Activated CD4-positive, alpha-beta T cell treated with anti-CD3 and anti-CD28 coated beads, Interleukin-2, amount 10 ng/mL, durations not matched to agents 7 days and 5 days (primary cell): Measurements from ENCODE around the gene PROP1. TPM values are rescaled to one million over a fixed set of nuclear protein-coding genes. Genes with fewer than 3 reads are reported as not detected.
"Not testable (repeated sequence)": the region's sequence is repeated elsewhere in the genome, so short reads cannot be mapped to it uniquely, and the experiment has no call there.

Source experiments
- CTCF ChIA-PET: fragments of 350-600 bp; sonication (Branson Sonifier 250); formaldehyde crosslinking; loops from one replicate; lab custom pipeline; 2021; ENCODE audit warnings: antibody characterized with exemption; lab: Charles Lee
- POLR2A ChIA-PET: fragments of 350-600 bp; sonication (Branson Sonifier 250); formaldehyde crosslinking; loops from one replicate; lab custom pipeline; 2021; ENCODE audit warnings: antibody characterized with exemption; lab: Charles Lee
- DNase-seq: peaks from one replicate; pipeline ENCODE4 v3.0.0-alpha.2; 2020
- H3K27ac Mint-ChIP-seq: one replicate; pipeline ENCODE4 v1.8.0; 2021; ENCODE audit warnings: mild to moderate bottlenecking, moderate library complexity, mixed read lengths
- H3K27me3 Mint-ChIP-seq: one replicate; pipeline ENCODE4 v1.8.0; 2021; ENCODE audit warnings: mixed read lengths
- H3K36me3 Mint-ChIP-seq: one replicate; pipeline ENCODE4 v1.8.0; 2021; ENCODE audit warnings: low read depth, mixed read lengths
- H3K4me1 Mint-ChIP-seq: one replicate; pipeline ENCODE4 v1.8.0; 2021; ENCODE audit warnings: mixed read lengths
- H3K4me3 Mint-ChIP-seq: one replicate; pipeline ENCODE4 v1.8.0; 2021; ENCODE audit warnings: mild to moderate bottlenecking, moderate library complexity, mixed read lengths
- H3K9me3 Mint-ChIP-seq: one replicate; pipeline ENCODE4 v1.8.0; 2021; ENCODE audit warnings: mixed read lengths
- total RNA-seq, 2 experiments: library from RNA; stranded (reverse); gene quantifications; one replicate each; pipeline ENCODE4 v1.2.3, GENCODE V29; 2021

The PROP1 gene
- total RNA-seq, 2 experiments from 2014 or later, result not detected

DNA sequence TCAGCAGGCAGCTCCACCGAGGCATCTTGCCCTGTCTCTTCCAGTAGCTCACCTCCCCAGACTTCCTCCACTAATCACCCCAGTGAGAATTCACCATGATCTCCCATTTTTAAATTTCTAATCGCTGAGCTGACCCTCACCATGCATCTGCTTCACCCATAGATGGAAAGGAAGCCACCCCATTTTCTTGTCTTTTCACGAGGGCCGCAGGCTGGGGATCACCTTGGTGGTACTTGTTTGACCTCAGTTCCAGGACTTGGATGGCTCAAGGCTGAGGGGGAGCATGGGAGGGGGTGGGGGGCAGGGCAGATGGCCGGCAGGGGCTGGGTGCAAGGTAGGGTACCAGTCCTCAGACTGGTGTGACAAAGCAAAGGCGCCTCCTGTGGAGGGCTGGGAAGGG, 3.6 kb downstream of the PROP1 start:
- ChIA-PET POLR2A (no interaction called here), CTCF (no interaction called here)
- H3K4me1 Mint-ChIP-seq, result no peaks in the 10 kb centered on the region
- no peaks in the 10 kb centered on the region for H3K36me3 Mint-ChIP-seq
- no peaks in the 10 kb centered on the region for H3K9me3 Mint-ChIP-seq
- DNase-seq, result no peak
- no peak overlapping the region for H3K27ac Mint-ChIP-seq
- peaks cover 26% of the 10 kb centered on the region for H3K27me3 Mint-ChIP-seq
- H3K4me3 Mint-ChIP-seq, result no peak overlapping the region

DNA sequence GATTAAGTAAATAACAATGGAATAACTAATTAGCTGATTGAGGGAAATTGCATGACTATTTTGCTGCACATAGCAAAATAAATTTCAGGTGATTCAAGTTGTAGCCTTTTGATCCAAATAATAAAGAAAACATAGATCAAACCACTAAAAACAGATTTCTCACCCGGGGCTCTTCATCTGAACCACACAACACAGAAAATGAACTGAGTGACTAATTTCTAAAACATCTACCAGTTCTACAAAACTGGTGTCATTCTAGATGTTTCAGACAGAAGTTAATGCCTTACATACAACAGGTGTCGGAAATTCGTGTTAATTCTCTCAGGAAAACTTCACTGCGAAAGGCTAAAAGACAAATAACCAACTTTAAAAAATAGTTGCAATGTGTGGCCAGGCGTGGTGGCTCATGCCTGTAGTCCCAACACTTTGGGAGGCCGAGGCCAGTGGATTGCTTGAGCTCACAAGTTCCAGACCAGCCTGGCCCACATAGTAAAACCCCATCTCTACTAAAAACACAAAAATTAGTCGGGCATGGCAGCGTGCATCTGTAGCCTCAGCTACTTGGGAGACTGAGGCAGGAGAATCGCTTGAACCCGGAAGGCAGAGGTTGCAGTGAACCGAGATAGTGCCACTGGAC, 6.9 kb downstream of the PROP1 start:
- H3K9me3 Mint-ChIP-seq, result no peaks in the 10 kb centered on the region
- H3K4me1 Mint-ChIP-seq, result peaks cover 3% of the 10 kb centered on the region
- ChIA-PET POLR2A (no interaction called here), CTCF (interaction anchor here (0.7 kb wide), 1 partner anchor 549 kb away, joined by 3 read pairs; no protein-coding TSS in a partner anchor)
- H3K27ac Mint-ChIP-seq, result no peak overlapping the region
- H3K27me3 Mint-ChIP-seq, result peaks cover 38% of the 10 kb centered on the region
- H3K36me3 Mint-ChIP-seq, result no peaks in the 10 kb centered on the region
- no peak for DNase-seq
- no peak overlapping the region for H3K4me3 Mint-ChIP-seq

DNA sequence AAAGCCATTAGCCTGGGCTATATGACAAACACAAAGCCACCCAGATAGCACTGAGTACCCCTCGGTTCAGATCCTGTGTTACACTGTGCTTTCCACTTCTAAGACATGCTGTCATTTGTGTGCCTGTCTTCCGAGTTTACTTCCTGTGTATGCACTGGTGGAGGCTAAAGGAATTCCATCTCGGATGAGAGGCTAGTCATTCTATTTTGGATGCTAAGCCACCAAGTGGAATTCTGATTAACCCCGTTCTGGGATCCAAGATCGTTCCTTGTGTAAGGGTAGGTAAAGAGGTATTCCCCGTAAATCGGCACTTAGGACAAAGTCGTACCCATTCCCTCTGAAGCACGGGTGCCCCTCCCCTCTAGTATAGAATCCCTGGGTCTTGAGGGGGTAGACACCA, 8.7 kb downstream of the PROP1 start:
- Mint-ChIP-seq H3K4me3 (no peak overlapping the region), H3K27me3 (peaks cover 51% of the 10 kb centered on the region), H3K36me3 (no peaks in the 10 kb centered on the region), H3K4me1 (peaks cover 3% of the 10 kb centered on the region), H3K9me3 (no peaks in the 10 kb centered on the region), H3K27ac (no peak overlapping the region)
- DNase-seq, result no peak
- ChIA-PET CTCF (interaction anchor here (0.7 kb wide), 1 partner anchor 15 kb away, joined by 3 read pairs; no protein-coding TSS in a partner anchor), POLR2A (no interaction called here)

DNA sequence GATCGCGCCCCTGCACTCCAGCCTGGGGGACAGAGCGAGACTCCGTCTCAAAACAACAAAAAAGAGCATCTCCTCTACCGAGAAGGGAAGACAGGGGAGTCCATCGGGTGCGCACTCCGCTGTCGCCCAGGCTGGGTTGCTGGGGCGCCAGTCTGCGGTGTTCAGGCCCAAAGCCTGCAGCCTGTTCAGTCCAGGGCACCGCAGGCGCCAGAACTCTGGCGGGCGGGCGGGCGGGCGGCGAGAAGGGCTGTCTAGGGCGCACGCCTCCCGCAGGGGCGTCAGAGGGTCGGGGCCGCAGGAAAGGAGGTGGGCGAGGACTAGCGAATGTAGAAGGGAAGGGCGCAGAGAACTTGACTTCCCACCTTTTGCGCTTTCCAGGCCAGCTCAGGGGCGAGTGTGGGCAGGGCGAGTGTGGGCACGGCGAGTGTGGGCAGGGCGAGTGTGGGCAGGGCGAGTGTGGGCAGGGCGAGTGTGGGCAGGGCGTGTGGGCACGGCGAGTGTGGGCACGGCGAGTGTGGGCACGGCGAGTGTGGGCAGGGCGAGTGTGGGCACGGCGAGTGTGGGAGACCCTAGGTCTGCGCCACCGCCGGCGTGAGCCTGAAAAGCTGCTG, 10.5 kb downstream of the PROP1 start:
- peaks cover 56% of the 10 kb centered on the region for H3K27me3 Mint-ChIP-seq

DNA sequence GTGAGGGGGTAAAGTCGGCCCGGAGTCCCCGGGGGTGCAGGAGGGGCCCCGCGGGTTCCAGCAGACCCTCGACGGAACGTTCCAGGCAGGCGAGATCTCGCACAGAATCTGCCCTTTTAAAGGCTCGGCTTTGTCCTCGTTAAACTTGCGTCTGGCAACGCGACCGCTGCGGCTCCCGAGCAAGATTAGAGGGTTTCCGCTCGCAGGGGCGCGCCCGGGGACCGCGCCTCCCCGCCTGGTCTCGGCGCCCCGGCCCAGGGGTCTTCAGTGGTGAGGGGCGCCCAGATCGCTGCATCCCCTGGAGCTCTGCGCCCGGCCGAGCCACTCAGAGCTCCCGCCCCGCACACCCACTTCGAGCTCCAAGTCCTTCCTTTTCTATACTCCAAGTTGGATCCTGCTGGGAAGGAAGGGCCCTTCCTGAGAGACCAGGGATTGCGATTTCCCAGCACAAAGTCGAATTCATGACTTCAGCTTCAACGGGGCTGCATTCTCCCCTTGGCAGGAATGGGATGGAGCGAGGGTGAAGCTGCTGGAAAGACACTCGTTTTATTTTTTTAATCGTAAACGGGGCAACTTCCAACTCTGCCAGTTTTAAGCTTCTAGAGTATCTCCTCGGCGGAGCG, 11.3 kb downstream of the PROP1 start:
- H3K27ac Mint-ChIP-seq, result no peak overlapping the region
- DNase-seq, result no peak
- H3K27me3 Mint-ChIP-seq, result peaks cover 56% of the 10 kb centered on the region
- H3K9me3 Mint-ChIP-seq, result peaks cover 3% of the 10 kb centered on the region
- no peaks in the 10 kb centered on the region for H3K36me3 Mint-ChIP-seq
- CTCF ChIA-PET, result no interaction called here
- H3K4me3 Mint-ChIP-seq, result no peak overlapping the region
- peaks cover 3% of the 10 kb centered on the region for H3K4me1 Mint-ChIP-seq
- POLR2A ChIA-PET, result no interaction called here

More for the DNA sequence above, 10.5 kb downstream of the PROP1 start:
- Mint-ChIP-seq H3K4me3 (no peak overlapping the region), H3K4me1 (peaks cover 3% of the 10 kb centered on the region), H3K27ac (no peak overlapping the region), H3K9me3 (no peaks in the 10 kb centered on the region), H3K36me3 (no peaks in the 10 kb centered on the region)
- DNase-seq, result no peak
- CTCF ChIA-PET, result no interaction called here
- POLR2A ChIA-PET, result no interaction called here

DNA sequence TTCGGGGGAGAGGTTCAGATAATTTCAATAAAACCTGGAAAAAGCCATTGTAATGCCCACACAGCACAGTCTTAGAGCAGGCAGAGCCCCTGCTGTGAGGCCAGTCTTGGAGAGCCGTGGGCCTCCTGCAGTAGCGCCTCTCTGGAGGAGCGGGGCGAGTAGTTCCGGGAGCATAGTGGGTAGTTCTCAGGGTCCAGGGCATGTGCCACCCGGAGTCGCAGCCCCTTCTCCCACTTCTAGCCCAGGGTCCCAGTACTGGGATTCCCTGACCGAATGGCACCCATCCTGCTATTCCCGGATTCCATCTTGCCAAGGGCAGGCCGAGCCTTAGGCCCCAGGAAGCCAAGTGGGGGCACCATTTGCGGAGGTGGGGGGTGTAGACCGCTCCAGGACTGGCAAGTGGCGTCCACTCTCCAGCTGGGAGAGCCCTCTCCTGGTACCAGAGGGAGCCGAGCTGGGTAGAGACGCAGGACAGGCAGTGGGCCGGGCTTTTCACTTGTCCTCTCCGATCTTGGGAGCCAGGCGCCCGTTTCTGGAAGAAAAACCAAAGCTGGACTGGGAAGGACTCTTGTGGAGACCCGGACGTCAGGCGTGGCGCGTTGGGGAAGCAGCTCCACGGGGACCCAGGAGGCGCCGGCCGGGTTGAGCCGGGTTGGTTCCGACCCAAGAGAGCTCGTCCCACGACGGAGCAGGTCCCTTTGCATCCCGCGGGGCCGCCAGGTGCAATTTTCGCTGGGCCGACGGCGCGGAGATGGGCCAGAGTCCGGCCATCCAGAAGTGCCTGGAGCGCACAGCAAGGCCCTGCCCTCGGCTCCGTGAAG, 12.1 kb downstream of the PROP1 start:
- peaks cover 55% of the 10 kb centered on the region for H3K27me3 Mint-ChIP-seq

DNA sequence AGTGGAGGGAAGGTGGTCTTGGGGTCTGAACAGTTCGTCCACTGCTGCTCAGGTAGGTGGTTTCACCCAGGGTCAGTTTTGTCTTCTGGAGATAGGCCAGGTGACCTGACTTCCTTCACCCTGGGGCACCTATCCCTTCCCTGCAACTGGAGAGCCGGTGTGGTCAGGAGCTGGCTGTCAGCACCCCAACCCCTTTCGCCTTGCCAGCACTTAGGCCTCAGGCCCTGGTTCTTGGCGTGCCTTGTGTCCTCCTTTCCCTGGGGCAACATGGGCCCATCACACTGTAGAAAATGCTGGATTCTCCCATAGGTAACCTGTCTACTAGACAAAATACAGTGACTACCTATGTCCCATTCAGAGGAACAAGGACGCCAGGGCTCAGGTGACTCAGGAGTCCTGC, 13.1 kb downstream of the PROP1 start:
- ChIA-PET POLR2A (no interaction called here), CTCF (no interaction called here)
- Mint-ChIP-seq H3K27me3 (peaks cover 55% of the 10 kb centered on the region), H3K9me3 (peaks cover 3% of the 10 kb centered on the region), H3K4me1 (peaks cover 3% of the 10 kb centered on the region), H3K36me3 (no peaks in the 10 kb centered on the region), H3K4me3 (no peak overlapping the region), H3K27ac (no peak overlapping the region)
- no peak for DNase-seq

More for the DNA sequence above, 12.1 kb downstream of the PROP1 start:
- POLR2A ChIA-PET, result no interaction called here
- H3K4me3 Mint-ChIP-seq, result no peak overlapping the region
- peaks cover 3% of the 10 kb centered on the region for H3K9me3 Mint-ChIP-seq
- H3K4me1 Mint-ChIP-seq, result peaks cover 3% of the 10 kb centered on the region
- CTCF ChIA-PET, result no interaction called here
- DNase-seq, result no peak
- H3K36me3 Mint-ChIP-seq, result no peaks in the 10 kb centered on the region
- no peak overlapping the region for H3K27ac Mint-ChIP-seq

DNA sequence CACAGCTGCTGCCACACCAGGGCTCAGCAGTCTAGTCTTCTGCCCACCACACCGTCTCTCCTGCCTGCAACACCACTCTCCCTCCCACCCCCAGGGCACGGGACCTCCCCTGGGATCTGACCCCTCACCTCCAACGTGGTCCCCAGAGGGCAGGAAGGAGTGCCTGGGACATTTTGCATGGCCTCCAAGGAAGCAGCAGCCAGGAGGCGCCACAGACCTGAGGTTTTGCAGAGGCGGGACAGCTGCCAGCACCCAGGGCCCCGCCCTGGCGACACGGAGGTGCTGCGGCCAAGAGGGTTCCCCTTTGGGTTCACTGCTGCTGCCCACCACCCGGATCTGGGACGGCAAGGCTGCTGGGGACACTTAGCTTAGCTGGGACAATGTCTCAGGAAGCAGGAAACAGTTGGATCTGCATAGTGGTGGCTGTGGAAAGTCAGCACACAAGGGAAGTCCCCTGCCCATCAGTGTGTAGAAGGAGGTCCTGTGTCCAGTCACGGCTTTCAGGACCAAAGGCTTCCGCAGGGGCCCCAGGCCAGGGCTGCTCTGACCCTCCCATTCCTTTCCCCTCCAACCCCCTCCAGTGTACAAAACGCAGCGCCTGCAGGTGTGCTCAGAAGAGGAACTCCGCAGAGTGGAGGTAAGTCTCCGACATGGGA, 13.8 kb downstream of the PROP1 start:
- DNase-seq, result peak; percentile 12
- ChIA-PET CTCF (no interaction called here), POLR2A (no interaction called here)
- no peak overlapping the region for H3K27ac Mint-ChIP-seq
- peaks cover 3% of the 10 kb centered on the region for H3K4me1 Mint-ChIP-seq
- H3K27me3 Mint-ChIP-seq, result peaks cover 52% of the 10 kb centered on the region
- no peaks in the 10 kb centered on the region for H3K36me3 Mint-ChIP-seq
- H3K4me3 Mint-ChIP-seq, result no peak overlapping the region
- peaks cover 3% of the 10 kb centered on the region for H3K9me3 Mint-ChIP-seq

DNA sequence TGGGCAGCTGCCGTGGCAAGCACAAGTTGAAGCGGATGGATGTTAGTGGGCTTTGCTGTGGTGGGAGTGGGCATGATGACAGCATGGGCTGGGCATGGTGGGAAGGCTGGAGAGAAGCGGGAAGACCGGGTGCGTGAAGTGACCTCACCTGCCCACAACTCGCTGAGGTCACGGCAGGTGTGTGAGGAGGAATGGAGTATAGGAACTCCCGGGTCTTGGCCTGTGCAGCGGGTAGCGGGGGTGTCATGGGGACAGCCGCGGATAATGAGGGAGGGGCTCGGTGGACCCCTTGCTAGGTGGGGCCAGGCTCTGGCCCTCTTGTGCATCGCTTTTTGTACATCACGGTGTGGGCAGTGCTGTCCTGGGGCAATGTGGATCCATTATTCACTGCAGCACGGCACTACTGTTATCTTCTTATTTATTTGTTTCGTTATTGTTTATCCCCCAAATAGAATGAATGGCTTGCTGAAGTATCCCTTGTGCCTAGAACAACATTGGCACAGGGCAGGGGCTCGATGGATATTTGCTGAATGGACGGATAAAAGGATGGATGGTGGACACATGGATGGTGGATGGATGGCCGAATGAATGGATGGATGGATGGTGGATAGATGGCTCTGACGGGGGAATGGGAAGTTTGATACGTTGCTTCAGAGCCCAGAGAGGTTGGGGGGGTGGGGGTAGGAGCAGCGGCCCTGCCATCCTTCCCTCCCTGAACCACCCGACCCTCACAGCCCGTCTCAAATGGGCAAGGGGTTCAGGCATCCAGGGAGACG, 14.6 kb downstream of the PROP1 start:
- no peak for DNase-seq
- Mint-ChIP-seq H3K4me3 (no peak overlapping the region), H3K27ac (no peak overlapping the region), H3K27me3 (peaks cover 45% of the 10 kb centered on the region), H3K9me3 (peaks cover 3% of the 10 kb centered on the region), H3K4me1 (peaks cover 3% of the 10 kb centered on the region), H3K36me3 (no peaks in the 10 kb centered on the region)
- ChIA-PET POLR2A (no interaction called here), CTCF (no interaction called here)

DNA sequence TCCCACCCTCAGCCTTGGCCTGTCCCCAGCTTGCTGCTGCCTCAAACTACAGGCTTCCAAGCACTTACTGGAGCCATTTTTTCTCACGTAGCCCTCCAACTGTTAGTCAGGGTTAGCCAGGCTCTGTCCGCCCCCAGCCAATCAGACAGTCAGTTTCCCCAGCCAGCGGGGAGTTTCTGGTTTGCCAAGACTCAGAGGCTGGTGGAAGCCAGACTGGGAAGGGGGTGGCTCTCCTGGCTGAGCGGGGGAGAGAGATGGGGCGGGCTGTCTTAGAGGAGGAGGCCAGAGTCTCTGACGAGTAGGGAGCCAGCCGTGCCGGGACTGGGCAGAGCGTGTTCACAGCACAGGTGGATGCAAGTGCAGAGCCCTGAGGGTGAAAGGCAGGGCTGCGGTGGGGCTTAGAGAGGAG, 15.3 kb downstream of the PROP1 start:
- POLR2A ChIA-PET, result no interaction called here
- no peak for DNase-seq
- H3K27ac Mint-ChIP-seq, result no peak overlapping the region

DNA sequence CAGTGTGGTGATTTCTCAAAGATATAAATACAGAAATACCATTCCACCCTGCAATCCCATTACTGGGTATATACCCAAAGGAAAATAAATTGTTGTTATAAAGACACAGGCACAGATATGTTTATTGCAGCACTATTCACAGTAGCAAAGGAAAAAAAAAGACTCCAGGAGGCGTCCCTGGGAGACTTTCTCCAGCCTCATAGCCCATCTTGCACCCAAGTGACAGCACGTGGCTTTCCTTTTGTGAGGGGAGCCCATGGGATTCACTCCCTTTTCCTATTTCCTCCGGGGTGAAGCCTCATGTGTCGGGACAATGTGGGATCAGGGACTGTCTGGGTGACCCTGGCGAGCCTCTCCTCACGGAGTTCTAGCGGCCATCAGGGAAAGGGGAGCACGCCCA, 18.4 kb downstream of the PROP1 start:
- POLR2A ChIA-PET, DNase-seq, H3K27ac Mint-ChIP-seq, CTCF ChIA-PET, H3K4me1 Mint-ChIP-seq, H3K36me3 Mint-ChIP-seq, H3K4me3 Mint-ChIP-seq, H3K9me3 Mint-ChIP-seq: not testable (repeated sequence)
- peaks cover 13% of the 10 kb centered on the region for H3K27me3 Mint-ChIP-seq

More for the DNA sequence above, 15.3 kb downstream of the PROP1 start:
- H3K27me3 Mint-ChIP-seq, result peaks cover 38% of the 10 kb centered on the region
- H3K9me3 Mint-ChIP-seq, result peaks cover 3% of the 10 kb centered on the region
- H3K36me3 Mint-ChIP-seq, result no peaks in the 10 kb centered on the region
- no peak overlapping the region for H3K4me3 Mint-ChIP-seq
- peaks cover 3% of the 10 kb centered on the region for H3K4me1 Mint-ChIP-seq
- CTCF ChIA-PET, result interaction anchor here (1.0 kb wide), 1 partner anchor 456 kb away, joined by 4 read pairs; no protein-coding TSS in a partner anchor
